GM06990 (cell line): ENCODE data around the gene CCM2.

Experiments
- DNase-seq: peaks from one replicate; pipeline ENCODE4 v3.0.0-alpha.2; 2011; ENCODE audit not compliant: insufficient read length; ENCODE audit errors: extremely low read depth
- H3K27me3 ChIP-seq: replicated peaks from 2 replicates; pipeline ENCODE4 v1.6.0; 2011; ENCODE audit warnings: low read length; ENCODE audit not compliant: control insufficient read depth, insufficient read depth
- H3K36me3 ChIP-seq: 2 replicates; pipeline ENCODE4 v1.5.1; 2011; ENCODE audit warnings: low read length; ENCODE audit not compliant: control insufficient read depth, insufficient read depth
- H3K4me3 ChIP-seq: replicated peaks from 2 replicates; pipeline ENCODE4 v1.5.1; 2011; ENCODE audit warnings: low read depth, mild to moderate bottlenecking, control low read depth, low read length
- TF ChIP-seq, protein P1 (sequence below): IDR thresholded peaks from 2 replicates; pipeline ENCODE4 v1.5.1; 2011; ENCODE audit warnings: low read length, control low read depth, mild to moderate bottlenecking, inconsistent platforms; ENCODE audit not compliant: insufficient read depth, poor library complexity, severe bottlenecking

CCM2 gene

GRCh38 chr7:44971902-44972441, 28.0 kb upstream of the CCM2 start:
- no peak overlapping the region for H3K4me3 ChIP-seq
- H3K36me3 ChIP-seq = peaks cover 84% of the 10 kb centered on the region
- H3K27me3 ChIP-seq = no peaks in the 10 kb centered on the region
- TF ChIP-seq, protein P1, sequence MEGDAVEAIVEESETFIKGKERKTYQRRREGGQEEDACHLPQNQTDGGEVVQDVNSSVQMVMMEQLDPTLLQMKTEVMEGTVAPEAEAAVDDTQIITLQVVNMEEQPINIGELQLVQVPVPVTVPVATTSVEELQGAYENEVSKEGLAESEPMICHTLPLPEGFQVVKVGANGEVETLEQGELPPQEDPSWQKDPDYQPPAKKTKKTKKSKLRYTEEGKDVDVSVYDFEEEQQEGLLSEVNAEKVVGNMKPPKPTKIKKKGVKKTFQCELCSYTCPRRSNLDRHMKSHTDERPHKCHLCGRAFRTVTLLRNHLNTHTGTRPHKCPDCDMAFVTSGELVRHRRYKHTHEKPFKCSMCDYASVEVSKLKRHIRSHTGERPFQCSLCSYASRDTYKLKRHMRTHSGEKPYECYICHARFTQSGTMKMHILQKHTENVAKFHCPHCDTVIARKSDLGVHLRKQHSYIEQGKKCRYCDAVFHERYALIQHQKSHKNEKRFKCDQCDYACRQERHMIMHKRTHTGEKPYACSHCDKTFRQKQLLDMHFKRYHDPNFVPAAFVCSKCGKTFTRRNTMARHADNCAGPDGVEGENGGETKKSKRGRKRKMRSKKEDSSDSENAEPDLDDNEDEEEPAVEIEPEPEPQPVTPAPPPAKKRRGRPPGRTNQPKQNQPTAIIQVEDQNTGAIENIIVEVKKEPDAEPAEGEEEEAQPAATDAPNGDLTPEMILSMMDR = no peak
- DNase-seq = no peak

- DNase-seq = no peak
- H3K27me3 ChIP-seq = no peaks in the 10 kb centered on the region
- TF ChIP-seq, protein P1 = no peak
- peaks cover 82% of the 10 kb centered on the region for H3K36me3 ChIP-seq
- no peak overlapping the region for H3K4me3 ChIP-seq
These were observed 27.4 kb upstream of the CCM2 start for GRCh38 chr7:44972562-44972961.

DNA sequence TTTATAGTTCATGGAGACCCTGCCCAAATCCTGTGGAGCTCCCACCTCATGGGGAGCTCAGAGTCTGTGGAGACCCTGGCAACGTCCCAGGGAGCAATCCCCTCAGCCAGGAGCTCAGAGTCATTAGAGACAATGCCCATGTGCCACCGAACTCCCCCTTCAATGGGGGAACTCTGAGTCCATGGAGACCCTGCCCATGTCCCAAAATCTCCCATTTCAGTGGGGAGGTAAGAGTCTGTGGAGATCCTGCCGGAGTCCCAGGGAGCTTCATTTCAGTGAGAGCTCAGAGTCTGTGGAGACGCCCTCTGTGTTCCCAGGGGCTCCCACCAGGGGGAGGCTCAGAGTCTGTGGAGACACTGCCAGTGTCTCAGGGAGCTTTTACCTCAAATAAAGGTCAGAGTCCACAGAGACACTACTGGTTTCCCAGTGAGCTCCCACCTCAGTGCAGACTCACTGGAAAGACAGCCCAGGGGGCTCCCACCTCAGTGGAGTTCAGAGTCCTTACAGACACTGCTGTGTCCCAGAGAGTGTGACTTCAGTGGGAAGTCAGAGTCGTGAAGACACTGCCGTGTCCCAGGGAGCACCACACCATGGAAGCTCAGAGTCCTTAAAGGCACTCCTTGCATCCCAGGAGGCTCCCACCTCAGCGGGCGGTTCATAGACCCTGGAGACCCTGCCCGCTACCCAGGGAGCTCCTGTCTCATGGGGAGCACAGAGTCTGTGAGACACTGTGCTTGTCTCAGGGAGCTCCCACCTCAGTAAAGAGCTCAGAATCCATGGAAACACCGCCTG, 26.2 kb upstream of the CCM2 start:
- Histone ChIP-seq H3K36me3 (peaks cover 78% of the 10 kb centered on the region), H3K27me3 (no peaks in the 10 kb centered on the region), H3K4me3 (no peak overlapping the region)
- no peak for DNase-seq
- TF ChIP-seq, protein P1 = peak; percentile 51

- DNase-seq = no peak
- Histone ChIP-seq H3K27me3 (no peaks in the 10 kb centered on the region), H3K36me3 (peaks cover 73% of the 10 kb centered on the region), H3K4me3 (no peak overlapping the region)
- TF ChIP-seq, protein P1 = no peak
These were observed 25.5 kb upstream of the CCM2 start for GRCh38 chr7:44974549-44974948.

GRCh38 chr7:44975331-44976039, 24.5 kb upstream of the CCM2 start:
- no peak for DNase-seq
- Histone ChIP-seq H3K4me3 (peak overlapping the region; percentile 98), H3K27me3 (no peaks in the 10 kb centered on the region), H3K36me3 (peaks cover 66% of the 10 kb centered on the region)
- TF ChIP-seq, protein P1 = no peak
